Keratinocyte (primary cell): ENCODE results near the gene SCO1.

Source experiments
- EZH2 ChIP-seq: IDR thresholded peaks from one replicate; pipeline ENCODE4 v1.6.1; 2012; ENCODE audit warnings: inconsistent platforms, mild to moderate bottlenecking, low read length, moderate library complexity
- TF ChIP-seq, protein P1 (sequence below), 3 experiments: IDR thresholded peaks in 1 of 3; conservative IDR thresholded peaks in 1 of 3; optimal IDR thresholded peaks in 1 of 3; 2 replicates in 2 of 3; 3 replicates in 1 of 3; pipeline versions ENCODE3 to v1.5.1; 2011; ENCODE audit warnings: low read length in 3 of 3, mild to moderate bottlenecking in 3 of 3, moderate library complexity in 2 of 3, control low read depth in 1 of 3, inconsistent platforms in 1 of 3; ENCODE audit not compliant: insufficient read depth in 2 of 3; ENCODE audit errors: extremely low read depth in 1 of 3

DNA sequence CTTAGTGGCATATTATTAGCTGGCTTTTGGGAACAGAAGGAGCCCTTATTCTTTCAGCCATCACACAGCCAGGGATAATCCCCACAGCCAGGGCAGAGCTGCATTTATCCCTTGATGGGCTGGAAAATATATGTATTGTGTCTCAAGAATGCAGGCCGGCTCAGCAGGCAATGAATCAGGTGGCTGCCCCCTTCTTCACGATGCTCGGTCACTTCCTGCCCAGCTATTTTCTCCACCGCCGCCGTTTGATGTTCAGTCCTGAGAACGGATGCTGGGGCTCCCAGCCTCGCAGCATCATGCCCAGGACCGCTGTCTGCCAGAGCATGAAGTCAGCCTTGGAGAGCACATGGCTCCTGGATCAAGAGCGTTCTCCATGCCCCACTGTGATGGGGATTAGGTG, 35.9 kb downstream of the SCO1 start:
- TF ChIP-seq, protein P1, sequence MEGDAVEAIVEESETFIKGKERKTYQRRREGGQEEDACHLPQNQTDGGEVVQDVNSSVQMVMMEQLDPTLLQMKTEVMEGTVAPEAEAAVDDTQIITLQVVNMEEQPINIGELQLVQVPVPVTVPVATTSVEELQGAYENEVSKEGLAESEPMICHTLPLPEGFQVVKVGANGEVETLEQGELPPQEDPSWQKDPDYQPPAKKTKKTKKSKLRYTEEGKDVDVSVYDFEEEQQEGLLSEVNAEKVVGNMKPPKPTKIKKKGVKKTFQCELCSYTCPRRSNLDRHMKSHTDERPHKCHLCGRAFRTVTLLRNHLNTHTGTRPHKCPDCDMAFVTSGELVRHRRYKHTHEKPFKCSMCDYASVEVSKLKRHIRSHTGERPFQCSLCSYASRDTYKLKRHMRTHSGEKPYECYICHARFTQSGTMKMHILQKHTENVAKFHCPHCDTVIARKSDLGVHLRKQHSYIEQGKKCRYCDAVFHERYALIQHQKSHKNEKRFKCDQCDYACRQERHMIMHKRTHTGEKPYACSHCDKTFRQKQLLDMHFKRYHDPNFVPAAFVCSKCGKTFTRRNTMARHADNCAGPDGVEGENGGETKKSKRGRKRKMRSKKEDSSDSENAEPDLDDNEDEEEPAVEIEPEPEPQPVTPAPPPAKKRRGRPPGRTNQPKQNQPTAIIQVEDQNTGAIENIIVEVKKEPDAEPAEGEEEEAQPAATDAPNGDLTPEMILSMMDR (optimal IDR thresholded peaks at IDR 0.05 in 1 of 3, IDR thresholded peaks at IDR 0.05 in 1 of 3, conservative IDR thresholded peaks at IDR 0.05 in 1 of 3; ENCODE audit: extremely low read depth in 1 of 3, insufficient read depth in 2 of 3, low read length in 3 of 3), result no peak
- TF ChIP-seq EZH2, result no peak
